Measurements from ENCODE around the gene CAMK2D.

GRCh38 chr4:113678641-113679040, 82.9 kb downstream of the CAMK2D start:
- TF ChIP-seq, protein P1, sequence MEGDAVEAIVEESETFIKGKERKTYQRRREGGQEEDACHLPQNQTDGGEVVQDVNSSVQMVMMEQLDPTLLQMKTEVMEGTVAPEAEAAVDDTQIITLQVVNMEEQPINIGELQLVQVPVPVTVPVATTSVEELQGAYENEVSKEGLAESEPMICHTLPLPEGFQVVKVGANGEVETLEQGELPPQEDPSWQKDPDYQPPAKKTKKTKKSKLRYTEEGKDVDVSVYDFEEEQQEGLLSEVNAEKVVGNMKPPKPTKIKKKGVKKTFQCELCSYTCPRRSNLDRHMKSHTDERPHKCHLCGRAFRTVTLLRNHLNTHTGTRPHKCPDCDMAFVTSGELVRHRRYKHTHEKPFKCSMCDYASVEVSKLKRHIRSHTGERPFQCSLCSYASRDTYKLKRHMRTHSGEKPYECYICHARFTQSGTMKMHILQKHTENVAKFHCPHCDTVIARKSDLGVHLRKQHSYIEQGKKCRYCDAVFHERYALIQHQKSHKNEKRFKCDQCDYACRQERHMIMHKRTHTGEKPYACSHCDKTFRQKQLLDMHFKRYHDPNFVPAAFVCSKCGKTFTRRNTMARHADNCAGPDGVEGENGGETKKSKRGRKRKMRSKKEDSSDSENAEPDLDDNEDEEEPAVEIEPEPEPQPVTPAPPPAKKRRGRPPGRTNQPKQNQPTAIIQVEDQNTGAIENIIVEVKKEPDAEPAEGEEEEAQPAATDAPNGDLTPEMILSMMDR (IDR thresholded peaks at IDR 0.05) = no peak
- TF ChIP-seq POLR2A (IDR thresholded peaks at IDR 0.05; ENCODE audit: low read length) (no peak), USF2 (IDR thresholded peaks at IDR 0.05) (no peak)

Data from A549 (cell line).